Right forelimb (tissue), 1 donor: ENCODE measurements around the gene SLCO3A1.

Experiments
- DNase-seq: peaks from one replicate; pipeline ENCODE4 v3.0.0-alpha.2; 2018

SLCO3A1 gene

DNA sequence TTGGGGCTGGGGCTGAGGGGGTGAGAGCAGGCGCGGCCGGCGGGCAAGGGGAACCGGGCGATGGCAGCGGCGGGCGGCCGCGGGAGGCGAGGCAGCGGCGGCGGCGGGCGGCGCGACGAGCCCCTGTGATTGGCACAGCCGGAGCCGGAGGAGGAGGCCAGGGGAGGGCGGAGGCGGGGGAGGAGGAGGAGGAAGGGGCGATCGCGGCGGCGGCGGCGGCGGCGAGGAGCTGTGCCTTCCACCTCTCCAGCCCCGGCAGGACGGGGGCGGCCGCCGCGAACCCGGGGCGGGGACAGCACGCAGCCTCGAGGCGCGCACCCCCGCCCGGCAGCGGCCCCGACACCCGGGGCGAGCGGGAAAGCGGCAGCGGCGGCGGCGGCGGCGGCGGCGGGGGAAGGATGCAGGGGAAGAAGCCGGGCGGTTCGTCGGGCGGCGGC lies at the start of gene SLCO3A1:
Gene SLCO3A1 (plus strand): TSS at position 198 of the 437 bp plus-strand sequence.
- peak; percentile 84 for DNase-seq

DNA sequence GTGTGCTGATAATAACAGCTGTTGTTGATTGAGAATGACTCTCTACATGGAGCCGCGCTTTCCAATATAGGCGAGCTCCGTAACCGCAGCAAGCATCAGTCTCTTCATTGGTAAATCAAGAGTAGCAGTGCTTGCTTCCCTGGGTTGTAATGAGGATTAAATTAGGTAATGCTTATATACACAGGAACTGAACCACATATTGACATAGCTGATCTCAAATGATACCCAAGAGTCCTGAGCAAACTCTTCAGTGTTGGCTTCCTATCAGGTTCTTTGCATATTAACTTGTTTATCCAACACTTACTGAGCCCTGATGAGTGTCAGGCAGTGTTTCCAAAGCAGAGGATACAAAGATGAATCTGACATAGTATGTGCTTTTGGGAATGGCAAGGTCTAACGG lies 46.4 kb upstream of the SLCO3A1 start:
- no peak for DNase-seq

DNA sequence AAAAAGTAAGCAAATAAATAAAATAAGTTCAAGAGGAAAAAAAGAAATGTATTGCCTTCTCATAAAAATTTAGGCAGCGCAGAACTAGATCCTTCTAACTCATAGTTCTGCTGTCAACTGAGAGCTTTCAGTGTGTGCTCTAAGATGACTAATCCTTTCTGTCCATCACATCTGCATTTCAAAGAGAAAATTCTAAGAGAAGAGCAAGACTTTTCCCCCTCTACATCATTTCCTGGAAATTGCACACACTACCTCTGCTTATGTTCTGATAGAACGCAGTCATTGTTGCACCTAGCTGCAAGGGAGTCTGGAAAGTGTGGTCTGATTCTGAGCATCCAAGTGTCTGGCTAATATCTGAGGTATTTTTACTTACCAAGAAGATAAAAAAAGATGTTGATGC lies 39.6 kb upstream of the SLCO3A1 start:
- DNase-seq: no peak

DNA sequence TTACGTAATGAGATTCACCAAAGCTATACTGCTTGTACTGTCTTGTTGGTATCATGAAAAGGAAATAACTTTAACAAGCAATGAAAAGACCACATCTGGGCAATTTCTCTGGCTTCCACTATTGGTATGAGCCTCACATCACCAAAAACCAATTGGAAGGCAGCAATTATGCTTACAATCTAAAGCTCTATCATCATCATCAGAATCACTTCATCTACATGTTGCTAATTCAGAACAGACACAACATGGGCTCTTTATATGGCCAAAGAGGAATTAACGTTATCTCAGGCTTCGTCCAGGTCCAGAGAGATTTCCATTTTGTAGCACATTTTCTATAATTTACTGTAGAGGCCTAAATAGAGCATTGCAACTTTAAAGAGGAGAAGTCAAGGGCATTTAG lies 36.6 kb upstream of the SLCO3A1 start:
- no peak for DNase-seq

DNA sequence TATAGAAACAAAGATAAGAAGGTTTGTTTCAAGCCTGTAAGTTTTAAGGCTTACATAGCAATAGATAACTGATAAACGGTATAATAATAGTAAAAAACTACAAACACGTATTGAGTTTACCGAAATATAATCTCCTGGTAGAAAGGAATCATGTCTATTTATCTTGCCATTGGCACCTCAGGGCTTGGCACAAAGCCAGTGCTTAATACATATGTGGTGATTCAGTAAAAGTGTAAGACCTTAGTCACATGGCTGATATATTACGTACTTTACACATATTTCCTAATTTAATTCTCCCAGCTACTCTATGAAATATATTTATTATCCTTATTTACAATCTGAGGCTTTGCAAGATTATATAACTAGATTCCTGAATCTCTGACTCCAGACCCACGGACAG lies 32.0 kb upstream of the SLCO3A1 start:
- no peak for DNase-seq

DNA sequence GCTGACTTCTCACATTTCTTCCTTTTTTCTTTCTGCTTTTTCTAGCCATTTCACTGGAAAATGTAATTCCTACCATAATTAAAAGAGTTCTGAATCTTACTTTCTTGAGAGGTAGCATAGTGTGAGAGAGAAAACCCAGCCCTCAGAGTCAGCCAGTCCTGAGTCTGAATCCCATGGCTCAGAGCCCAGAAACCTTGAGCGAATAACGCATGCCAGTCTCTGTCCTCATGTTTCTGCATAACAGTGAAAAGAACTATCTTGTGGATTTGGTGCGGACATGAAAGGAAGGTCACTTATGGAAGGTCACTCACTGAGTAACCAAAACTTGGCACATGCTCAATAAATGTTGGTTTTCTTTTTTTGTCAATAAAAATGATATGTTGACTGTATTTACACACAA lies 29.3 kb upstream of the SLCO3A1 start:
- no peak for DNase-seq

DNA sequence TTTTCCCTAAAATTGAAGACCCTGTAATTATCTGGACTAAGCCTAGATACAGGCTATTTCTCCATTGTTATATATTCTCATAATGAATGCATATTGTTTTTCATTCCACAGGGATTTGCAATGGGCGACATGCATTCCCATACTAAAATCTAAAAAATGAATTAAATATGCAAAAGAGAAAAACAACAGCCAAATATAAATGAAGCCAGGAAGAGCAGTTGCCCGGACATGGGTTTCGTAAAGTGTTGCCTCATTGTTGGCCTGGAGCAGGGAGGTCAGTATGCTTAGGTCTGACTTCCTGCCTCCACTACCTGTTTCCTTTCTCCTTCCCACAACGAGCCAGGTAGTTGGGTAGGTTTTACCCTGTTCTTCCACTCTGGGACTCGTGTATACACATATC lies 27.1 kb upstream of the SLCO3A1 start:
- no peak for DNase-seq

DNA sequence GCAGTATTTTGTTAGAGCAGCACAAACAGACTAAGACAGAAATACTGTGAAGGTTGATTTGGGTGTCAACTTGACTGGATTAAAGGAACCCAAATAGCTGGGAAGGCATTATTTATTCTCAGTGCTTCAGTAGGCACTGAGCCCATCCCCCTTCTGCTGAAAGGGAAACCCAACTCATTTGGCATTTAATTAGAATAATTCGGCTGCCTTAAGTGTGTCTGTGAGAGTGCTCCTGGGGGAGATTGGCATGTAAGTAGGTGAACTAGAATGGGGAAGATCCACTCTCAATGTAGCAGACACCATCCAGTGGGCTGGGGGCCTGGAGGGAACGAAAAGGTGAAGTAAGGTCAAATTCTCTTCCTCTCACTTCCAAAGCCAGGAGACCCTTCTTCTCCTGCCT lies 20.5 kb upstream of the SLCO3A1 start:
- DNase-seq: no peak

DNA sequence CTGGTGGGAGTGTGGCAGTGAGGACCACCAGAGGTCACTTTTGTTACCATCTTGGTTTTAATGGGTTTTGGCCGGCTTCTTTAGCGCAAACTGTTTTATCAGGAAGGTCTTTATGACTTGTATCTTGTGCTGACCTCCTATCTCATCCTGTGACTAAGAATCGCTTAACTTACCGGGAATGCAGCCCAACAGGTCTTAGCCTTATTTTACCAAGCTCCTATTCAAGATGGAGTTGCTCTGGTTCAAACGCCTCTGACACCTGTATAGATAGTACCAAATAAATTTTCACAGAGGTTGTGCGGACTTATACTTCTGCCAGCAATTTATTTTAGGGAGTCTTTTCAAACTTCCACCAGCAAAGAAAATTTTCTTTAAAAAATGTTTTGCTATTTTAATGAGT lies 13.6 kb upstream of the SLCO3A1 start:
- no peak for DNase-seq

DNA sequence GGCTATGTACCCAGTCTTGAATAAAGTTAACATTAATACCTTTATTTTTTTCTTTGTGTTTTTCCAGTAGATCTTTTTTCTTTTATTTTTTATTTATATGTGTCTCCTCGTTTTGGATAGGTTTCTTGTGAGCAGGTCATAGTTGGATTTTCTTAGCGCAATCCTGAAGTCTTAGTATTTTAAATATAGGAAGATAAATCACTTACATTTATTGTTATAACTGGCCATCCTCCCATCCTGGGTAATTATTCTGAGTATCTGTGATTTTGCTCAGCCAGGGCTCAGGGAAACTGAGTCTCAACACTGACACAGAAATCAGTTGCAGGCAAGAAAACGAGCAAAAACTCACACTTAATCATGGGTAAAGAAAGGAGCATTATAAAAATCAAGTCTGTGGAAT lies 11.6 kb upstream of the SLCO3A1 start:
- no peak for DNase-seq

DNA sequence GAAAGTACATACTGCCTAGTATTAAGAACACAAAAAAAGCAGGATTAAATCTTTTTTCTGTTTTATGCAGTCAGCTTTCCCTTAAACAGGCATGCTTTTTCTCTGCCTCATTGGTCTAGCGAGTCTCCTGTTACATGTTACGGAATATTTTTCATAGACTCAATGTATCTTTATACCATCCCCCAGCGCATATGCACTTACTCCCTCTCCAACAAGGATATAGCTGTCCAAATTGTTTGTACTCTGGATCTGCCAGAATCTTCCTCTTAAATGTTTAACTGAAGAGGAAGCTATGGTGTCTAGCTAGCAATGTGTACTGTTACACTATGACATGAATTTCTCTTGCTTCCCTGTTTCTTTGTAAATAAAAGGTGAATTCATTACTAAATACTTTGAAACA lies 9.2 kb upstream of the SLCO3A1 start:
- DNase-seq: no peak

DNA sequence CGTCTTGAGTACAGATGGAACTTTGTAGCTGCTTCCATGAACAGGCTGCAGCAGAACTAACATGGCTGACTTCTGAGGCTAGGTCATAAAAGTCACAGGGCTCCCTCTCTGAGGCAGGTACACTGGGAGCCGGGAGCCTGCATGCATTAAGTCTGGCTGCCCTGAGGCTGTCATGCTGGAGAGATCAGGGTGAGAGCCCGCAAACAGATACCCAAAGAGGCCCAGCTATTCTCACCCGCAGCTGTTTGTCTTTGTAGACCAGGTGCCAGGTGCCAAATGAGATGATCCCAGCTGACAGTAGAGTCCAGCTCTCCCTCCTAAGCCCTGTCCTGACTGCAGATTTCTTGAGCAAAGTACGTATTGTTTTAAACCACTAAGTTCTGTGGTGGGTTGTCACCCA lies 8.6 kb upstream of the SLCO3A1 start:
- DNase-seq: no peak

DNA sequence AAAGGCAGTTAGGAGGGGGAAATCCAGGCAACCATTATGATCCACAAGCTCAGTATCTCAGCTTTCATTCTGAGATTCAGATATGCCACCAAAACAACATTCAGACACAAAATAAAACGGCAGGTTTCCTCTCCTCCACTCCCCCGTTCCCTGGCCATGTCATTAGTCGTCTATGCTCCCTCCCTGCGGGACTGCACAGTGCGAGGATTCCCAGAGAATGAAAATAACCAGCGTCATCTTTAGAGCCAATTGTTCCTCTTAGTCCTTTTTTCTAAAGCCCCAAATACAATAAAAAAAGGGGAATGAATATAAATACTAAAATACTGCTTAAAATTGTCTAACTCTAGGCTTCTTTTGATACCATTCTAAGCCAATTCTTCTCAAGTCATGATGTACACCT lies 7.8 kb upstream of the SLCO3A1 start:
- DNase-seq: no peak

DNA sequence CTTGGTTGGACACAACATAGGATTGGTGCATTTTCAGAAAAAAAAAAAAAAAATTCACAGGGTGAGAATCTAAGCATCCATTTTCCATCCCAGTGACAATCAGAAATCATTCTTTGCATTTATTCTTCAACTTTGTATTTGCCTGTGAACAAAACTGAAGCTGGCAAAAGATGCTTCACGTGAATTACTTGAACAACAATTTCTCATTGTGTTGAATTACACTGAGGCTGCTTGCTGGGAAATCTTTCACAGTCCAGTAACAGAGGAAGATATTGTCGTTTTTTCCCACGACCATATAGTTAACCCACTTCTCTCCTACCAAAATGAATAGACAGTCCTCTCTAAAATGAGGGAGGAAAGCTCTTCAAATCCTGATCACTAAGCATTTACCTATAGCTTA lies 4.3 kb upstream of the SLCO3A1 start:
- DNase-seq: no peak

DNA sequence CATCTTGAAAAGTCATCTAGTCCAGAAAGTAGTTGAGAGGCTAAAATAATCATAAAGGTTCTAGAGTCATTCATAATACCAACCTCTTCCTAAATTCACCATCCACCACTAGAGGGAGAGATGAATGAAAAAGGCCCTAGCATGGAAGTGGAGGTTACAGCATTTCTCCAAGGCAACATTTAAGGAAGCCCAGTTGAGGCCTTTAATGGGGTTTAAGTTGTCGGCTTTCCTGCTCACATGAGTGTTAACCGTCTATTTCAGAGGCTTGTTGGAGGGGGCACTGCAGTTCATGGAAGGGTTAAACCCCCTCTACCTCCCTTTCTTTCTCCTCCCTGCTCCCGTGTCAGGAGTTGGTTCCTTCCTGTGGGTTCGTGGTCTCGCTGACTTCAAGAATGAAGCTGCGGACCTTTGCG lies 3.8 kb upstream of the SLCO3A1 start:
- DNase-seq: no peak

DNA sequence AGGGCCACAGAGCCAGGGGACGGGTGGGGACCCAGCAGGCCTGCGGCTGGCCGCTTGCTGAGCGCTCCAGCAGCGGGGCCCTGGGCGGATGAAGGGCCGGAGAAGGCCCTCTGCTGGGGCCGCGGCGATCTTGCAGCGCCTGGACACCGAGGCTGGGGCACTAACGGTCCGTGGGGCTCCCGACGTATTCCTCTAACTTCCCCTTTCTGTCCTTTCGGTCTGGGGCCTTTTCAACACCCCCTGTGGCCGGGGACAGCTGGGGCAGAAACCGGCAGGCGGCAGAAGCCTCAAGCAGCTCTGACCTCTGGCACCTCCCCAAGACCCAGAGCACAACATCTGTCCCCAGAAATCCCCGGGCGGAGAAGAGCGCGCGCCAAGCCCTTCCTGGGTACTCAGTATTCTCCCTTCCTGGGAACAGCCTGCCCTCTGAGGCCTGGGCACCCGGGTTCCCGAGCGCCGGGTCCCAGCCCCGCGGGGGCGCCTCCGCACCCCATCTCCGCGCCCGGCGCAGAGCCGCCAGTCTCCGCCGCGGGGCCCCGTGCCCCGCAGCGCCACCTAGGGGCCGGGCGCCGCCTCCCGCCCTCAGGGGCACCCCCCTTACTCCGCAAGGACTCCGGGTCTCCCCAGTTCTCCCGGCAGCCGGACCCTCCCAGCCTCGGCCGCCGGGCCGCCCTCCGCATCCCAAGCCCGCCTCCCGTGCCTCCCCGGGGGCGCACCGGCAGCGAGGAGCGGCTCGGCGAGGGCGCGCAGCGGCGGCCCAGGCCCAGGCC lies 582 bp upstream of the SLCO3A1 start:
- DNase-seq: peak; percentile 82

DNA sequence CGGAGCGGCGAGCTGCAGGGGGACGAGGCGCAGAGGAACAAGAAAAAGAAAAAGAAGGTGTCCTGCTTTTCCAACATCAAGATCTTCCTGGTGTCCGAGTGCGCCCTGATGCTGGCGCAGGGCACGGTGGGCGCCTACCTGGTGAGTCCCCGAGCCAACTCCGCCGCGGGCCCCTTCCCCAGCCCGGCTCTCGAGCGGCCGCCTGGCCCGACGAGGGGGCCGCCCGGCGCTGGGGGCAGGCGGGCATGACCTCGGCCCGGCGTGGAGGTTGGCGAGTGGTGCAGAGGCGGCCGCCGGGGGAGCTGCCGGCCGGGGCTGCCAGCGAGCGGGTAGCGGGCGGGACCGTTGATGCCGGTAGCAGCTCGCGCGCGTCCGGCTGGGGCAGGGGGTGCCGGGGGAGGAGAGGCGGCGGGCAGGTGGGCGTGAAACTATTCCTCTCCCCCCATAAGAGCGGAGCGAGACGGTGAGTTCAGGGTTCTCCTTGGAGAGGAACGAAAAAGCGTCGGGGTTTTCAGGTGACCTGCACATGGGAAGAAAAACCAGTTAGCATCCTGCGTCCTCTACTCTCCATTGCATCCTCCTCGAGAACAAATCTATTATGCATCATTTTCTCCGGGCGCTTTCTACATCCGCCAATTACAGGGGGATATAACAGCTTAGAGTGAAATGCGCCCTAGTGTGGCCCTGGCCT lies 585 bp downstream of the SLCO3A1 start:
- peak; percentile 67 for DNase-seq

DNA sequence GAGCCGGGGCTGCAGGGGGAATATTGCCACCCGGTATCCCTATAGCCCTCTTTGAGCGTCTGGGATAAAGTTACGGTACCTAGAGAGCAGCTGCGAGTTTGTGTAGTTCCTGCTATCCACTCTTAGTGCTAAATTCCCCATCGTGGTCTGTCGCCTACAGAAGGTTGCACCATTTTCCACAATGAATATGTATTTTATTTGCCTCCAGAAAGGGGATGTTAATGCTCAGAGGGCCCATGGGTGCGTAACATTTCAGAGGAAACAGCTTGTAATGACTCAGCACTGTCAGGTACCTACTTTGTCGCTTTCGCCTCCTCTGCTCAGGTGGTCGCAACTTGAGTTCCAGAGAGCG lies 1.1 kb downstream of the SLCO3A1 start:
- no peak for DNase-seq

DNA sequence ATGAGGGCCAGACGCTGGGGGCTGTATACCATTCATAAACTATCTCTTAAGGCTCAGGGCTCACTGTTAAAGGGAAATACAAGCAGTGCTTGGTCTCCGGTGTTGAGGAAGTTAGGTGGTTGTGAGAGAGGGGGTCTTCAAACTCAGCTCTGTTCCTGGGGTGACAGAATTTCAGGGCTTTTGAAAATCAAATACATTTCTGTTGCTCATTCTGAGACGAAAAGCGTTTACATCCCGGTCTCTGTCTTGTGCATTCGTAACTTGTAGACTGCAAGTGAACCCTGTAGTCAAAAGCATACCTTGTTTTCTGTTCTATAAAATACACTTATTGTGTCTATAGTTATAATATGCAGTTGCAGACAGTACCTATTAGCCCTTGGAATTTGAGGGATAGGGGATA lies 1.7 kb downstream of the SLCO3A1 start:
- DNase-seq: no peak

DNA sequence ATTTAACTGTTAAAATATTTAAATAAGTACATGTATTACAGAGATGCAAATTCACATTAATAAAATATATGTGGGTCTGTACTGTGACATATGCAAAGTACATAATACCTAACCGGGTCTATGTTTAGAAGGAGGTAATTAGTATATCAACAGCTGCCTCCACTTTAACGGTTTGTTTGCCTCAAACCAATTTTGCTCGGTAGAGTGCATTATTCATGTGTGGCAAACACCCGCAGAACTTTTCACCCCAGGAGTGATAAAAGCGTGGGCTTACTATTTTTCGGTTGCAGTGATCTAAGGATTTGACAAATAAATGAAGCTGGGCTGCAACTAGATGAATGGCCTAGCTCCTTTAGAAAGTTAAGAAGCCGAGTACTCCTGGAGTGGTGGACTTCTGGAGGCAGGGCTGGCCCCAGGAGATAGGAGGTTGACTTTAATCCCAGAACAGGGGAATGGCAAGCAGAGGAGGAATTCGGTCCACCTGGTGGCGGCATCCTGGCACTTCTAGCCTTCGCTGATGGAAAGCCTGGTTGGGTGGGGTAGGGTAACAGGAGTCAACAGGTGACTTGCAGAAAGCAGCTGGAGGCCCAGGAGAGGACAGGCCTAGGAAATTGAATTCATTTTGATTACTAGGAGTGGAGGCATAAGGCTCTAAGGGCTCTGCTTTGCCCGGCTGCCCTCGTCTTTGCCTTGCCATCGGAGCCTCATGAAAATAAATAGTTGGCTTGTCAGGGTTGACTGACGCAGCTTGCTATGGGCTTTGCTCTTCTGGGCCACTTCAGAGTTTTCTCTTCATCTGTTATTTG lies 2.4 kb downstream of the SLCO3A1 start:
- DNase-seq: no peak

DNA sequence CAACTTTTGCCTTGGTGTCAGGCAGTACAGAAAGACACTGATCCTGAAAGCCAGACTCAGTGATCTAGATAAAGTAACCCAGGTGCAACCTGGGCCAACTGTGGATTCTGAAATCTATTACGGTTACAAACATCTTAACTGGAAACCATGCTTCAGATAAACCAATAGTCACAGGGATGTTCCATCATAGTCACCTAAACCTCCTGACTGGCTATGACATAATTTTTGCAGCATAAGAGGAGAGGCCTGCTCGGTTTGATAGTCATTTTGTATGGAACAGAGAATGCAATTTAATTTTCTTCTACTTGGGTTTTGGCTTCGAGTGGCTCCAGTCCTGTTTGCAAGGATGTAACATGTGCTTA lies 3.7 kb downstream of the SLCO3A1 start:
- no peak for DNase-seq

DNA sequence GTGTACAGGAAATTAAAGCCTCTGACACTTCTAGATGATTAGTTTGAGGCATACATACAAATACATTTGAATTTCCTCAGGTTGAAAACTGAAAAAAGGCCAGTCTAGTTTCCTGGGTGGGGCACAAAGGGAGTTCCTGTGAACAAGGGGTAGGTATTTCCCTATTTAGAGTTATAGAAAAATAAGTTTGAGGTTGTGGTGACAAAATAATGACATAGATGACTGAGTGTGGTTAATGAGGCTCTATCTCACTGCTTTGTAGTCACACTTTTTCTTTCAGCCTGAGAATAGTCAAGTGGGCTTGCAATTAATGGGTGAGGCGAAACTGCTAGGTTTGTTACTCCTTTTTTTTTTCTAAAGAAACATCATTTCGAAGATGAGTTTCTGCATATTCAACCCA lies 4.3 kb downstream of the SLCO3A1 start:
- DNase-seq: no peak

DNA sequence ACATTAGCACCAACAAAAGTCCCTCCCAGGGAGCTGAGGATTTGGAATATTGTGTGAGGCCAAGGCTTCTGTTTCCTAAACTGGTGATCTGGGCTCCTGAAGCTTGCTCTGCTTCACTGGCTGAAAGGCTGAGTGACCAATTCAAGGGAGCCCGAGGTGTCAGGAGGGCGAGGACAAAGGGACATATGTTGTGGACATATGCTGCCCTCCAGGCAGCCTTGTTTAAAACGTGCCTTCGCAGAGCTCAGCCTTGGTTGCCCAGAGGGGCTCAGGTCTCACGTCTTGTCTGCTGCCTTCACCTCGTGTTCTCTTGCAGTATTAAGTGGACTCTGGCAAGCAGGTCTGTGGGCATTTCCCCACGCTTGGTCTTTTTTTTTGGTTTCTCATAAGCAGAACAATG lies 7.0 kb downstream of the SLCO3A1 start:
- no peak for DNase-seq

DNA sequence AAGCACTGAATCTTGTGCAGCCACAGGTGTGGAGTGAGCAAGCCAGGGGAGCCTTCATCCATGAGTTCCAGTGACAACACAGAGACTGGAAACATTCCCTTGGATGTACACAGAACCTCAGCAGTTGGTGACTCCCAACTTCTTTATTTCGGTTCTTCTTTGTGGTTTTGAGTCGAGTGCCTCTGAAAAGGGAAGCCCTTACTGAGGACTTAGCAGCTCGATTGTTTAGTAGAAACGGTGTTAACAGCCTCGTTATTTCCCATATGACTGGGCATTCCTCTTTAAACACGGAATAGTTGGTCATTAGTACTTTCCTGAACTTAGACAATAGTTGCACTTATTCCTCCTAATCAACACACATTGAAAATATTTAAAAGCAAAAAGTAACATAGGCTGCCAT lies 7.7 kb downstream of the SLCO3A1 start:
- DNase-seq: no peak
